HG03097 (cell line): ENCODE measurements around the gene CYP26C1.

Experiments
- ATAC-seq: cut with Tn5 transposase; IDR thresholded peaks from one replicate; pipeline ENCODE4 v1.9.1; 2021; ENCODE audit not compliant: unreplicated experiment, low FRiP score

The CYP26C1 gene

DNA sequence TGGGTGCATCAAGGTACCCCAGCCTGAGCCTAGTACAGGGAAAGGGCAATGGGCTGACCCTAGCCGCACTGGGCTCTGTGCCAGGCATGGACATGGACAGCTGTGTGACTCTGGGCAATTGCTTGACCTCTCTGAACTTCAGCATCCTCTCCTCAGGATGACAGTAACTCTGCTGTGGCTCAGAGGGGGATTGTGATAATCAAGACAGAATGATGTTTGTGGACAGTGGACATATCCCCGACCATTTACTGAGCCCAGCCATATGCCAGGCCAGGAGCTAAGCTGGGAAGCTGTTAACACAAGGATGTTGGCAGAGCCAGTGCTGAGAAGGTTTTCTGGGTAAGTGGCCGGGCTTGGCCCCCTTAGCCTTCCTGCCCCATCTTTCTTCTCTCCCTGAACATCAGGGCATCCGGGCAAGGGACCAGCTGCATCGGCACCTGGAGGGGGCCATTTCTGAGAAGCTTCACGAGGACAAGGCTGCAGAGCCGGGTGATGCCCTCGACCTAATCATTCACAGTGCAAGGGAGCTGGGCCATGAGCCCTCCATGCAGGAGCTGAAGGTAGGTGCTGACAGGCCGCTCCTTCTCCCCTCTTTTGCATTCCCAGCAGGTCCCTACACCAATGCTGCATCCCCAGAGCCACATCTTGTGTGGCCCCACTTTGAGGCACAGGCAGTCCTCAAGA, 3.5 kb downstream of the CYP26C1 start:
- ATAC-seq = no peak

DNA sequence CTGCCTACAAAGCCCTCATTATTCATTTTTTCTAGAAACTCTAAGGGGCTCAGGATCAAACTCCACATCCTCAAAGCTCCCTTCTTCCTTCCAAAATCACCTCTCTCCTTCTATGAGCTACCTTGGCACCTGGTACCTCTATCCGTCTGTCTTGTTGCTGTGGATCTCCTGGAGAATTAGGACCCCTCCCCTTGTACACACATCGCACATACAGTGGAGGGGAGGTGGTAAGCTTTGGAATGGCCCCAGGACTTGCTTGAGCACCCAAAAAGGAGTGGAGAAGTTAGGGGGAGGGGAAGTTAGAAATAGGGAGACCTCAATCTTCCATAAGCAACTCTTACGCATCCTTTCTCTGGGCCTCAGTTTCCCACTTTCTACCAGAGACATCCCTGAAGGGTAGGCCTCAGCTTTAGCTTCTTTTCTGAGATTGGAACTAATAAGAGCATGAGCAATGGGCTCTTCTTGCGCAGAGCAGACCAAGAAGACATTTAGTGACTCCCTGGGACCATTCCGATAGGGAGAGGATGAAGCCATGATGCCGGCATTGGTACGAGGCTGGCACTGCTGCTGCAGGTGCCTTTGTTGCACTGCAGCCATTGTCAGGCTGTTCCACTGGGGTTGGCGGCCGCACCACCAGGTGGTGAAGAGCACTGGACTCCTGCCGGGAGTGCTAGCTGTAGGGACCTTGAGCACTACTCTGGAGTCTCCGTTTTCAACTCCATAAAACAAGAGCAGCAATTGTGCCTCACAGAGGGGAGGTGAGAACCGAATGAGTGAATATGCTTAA, 4.5 kb downstream of the CYP26C1 start:
- no peak for ATAC-seq

DNA sequence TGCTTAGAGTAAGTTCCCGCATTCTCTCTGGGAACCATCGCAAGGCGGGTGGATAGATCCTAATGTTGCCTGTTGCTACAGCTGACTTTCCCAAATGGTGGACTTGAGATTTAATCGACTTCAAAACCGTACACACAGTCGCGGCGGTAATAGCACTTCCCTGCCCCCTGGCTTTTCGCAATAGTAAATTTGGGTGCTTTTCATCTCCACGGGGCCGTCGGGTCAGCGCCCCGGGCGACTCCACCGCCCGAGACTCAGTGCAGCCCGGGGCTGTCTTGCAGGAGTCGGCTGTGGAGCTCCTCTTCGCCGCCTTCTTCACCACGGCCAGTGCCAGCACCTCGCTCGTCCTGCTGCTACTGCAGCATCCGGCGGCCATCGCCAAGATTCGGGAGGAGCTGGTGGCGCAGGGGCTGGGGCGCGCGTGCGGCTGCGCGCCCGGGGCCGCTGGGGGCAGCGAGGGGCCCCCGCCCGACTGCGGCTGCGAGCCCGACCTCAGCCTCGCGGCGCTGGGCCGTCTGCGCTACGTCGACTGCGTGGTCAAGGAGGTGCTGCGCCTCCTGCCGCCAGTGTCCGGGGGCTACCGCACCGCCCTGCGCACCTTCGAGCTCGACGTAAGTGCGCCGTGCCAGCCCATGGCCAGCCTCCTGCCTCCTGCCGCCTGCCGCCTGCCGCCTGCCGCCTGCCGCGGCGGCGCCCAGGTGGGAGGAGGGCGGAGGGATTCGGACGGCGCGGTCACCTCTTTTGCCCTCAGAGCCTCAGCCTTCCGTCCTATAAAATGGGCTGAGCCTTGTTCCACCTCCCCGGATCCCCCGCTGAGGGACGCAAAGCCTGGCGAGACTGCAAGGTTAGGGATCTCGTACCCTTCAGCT, 5.3 kb downstream of the CYP26C1 start:
- no peak for ATAC-seq

DNA sequence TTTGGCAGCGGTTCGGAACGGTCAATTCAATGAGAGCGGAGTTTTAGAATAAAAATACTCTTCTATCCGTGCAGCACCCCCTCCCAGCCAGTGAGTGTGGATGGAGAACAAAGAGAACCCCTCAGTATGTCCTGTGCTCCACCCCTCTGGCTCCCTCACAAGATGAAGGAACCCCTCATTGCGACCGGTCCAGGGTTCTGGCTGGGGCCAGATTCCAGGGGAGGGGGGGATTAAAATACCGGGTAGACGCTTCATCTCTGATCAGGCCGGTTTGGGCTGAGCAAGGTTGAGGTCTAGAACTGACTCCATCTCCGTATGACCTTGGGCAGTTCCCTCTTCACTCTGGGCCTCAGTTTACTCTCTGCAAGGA, 5.9 kb downstream of the CYP26C1 start:
- ATAC-seq = no peak

DNA sequence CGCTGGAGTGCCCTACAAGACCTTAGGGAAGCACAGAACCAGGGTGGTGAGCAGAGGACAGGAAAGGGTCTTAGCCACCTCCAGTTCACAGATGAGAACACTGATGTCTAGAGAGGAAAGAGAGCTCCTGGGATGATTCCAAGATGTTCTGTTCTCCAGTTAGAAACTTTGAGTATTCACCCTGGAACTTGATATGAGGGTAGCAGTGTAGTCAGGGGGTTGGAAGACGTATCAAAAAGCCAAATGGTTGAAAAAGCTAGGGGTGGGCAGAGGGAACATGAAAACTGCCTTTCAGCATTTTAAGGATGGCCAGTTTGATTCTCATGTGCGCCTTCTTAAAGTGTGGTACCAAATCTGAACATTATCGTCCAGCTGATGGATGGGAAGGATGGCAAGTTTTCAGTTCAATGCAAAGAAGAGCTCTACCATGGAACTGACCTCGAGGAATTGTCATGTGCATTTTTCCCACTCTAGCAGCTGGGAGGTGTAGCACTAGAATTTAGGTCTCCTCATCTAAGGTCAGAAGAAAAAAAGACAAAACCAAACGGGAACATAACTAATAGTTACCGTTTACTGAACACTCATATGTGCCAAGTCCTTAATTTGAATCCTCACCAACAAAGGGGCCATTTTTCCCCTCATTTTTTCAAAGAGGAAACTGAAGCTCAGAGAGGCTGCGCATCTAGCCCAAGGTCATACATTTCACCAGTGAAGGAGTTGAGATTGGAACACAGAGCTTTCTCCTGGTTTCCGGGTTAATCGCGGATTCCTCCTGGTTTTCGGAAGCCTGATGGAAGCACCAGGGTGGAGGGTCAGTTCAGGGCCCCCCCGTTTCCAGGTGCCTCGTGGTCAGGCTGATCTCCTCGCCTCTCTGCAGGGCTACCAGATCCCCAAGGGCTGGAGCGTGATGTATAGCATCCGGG, 7.1 kb downstream of the CYP26C1 start:
- ATAC-seq = no peak

DNA sequence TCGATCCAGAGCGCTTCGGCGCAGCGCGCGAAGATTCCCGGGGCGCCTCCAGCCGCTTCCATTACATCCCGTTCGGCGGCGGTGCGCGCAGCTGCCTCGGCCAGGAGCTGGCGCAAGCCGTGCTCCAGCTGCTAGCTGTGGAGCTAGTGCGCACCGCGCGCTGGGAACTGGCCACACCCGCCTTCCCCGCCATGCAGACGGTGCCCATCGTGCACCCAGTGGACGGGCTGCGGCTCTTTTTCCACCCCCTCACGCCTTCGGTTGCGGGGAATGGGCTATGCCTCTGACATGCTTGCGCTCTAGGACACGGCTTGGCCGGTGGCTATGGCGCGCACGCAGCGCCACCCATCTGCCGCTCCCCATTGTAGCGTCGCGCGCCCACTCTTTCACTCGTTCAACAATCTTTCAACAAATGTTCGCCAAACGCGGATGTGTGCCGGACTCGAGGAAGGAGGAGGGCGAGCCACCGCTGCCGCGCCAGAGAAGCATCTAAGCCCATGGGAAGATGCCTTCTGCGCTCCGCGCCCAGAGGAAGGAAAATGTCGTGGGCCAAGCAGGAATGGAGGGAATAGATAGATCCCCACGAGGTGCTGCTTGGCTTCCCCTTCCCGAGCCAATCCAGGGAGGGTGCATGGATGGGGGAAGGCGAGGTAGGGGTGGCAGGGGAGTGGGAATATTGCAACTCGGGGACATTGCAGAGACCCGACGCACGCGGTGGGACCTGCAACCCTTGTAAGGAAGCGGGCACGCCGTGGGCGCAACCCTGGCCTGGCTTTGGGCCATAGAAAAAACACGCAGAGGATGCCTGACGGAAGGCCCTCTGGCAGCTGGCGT, 8.0 kb downstream of the CYP26C1 start:
- no peak for ATAC-seq

DNA sequence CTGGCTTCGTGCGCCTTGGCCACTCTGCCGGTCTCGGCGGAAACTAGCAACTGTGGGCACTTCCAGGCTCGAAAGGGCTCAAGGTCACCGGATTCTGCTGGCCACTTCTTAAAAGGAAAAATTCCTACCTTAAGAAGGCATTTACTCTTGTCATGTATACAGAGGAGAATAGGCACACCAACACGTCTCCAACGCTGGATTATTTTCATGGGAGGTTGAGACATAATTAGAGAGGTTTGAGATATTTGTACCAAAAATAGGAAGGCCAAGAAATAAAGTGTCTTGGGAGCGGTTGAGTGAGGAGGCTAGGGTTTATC, 8.6 kb downstream of the CYP26C1 start:
- no peak for ATAC-seq

DNA sequence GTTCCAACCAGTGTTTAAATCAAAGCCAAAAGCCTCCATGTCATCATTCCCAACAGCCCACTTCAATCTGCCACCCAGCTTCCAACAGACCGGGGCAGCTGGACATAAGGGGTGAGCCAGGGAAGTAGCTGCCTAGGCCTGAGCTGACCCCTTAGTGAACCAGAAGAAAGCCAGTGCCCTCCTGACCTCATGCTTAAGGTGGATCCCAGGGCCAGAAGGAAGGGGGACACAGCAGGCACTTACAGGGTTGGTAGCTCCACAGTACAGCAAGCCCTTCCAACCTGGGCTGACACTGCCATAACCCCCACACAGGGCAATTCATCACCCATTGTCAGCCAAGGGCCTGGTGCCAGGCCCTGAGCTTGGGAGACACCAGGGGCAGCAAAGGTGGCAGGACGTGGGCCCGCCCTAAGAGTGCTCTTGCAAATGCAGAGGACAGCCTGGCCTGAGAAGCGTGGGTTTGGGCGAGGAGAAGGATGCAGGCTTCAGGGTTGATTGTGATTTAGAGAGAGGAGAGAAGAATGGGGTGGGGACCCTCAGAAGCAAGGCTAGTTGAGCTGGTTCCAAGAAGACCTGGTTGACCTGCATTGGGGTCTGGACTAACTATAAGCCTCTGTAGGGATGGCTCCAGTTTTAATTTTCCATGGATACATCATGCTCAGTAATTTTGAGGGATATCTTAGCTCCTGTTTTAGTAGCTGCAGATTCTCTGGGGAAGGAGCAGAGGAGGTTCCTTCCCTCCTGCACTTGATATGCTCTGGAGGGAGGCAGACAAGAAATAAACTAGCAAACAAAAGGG, 10.0 kb downstream of the CYP26C1 start:
- no peak for ATAC-seq

DNA sequence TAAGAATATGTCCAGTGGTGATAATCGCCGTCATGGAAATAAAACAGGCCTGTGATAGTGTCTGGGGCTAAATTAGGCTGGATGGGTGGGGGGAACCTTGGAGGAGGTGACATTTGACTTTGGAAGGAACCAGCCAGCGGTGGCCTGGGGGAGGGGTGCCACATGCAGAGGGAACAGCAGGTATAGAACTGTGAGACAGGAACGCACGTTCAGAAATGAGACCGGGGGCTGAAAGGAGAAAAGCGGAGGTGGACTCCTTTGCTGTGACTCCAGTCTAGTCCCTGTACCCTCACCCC, 10.5 kb downstream of the CYP26C1 start:
- no peak for ATAC-seq

DNA sequence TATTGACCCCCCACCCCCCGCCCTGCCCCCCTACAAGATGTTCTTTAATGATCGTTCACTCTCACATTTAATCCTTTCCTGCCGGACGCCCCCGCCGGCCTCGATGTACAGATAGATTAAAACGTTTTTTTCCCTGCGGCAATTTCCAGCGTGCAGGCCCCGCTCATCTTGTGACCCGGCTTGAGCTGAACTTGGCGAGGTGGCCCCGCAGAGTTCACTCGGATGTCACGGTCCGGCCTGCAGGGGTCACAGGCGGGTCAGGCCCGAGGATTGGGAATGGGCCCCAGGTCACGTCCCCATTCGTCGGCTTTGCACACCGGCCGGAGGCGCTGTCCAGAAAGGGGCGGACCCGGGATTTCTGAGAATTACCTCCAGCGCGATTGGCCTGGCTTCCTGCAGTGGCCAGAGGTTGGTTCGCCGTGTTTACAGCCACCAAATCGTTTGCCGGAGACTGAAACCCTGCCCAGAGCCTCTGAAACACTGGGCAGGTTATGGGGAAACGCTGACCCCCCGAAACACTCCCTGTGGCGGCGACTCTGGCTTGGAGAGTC, 11.2 kb downstream of the CYP26C1 start:
- no peak for ATAC-seq

DNA sequence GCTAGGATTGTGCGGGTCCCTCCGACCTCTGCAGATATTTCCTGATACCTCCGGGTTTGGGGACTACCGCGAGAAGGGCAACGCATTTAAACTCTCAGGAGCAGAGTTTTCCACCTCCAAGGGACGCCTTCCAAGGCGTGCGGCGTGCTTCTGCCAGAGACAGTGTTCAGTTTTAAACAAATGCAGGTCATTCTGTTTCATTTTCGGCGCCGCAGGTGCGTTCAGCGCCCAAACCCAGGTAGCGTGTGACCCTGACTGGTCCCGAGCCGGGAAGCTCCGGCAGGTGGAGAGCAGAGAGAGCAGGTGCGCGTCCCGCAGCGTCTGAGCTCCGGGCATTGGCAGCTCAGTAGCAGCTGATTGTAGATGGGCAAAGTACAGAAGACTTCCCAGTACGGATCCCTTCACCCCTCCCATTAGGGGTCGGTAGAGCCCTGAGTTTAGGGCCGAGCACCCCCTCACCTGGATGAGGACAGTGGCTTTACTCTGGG, 11.7 kb downstream of the CYP26C1 start:
- no peak for ATAC-seq

DNA sequence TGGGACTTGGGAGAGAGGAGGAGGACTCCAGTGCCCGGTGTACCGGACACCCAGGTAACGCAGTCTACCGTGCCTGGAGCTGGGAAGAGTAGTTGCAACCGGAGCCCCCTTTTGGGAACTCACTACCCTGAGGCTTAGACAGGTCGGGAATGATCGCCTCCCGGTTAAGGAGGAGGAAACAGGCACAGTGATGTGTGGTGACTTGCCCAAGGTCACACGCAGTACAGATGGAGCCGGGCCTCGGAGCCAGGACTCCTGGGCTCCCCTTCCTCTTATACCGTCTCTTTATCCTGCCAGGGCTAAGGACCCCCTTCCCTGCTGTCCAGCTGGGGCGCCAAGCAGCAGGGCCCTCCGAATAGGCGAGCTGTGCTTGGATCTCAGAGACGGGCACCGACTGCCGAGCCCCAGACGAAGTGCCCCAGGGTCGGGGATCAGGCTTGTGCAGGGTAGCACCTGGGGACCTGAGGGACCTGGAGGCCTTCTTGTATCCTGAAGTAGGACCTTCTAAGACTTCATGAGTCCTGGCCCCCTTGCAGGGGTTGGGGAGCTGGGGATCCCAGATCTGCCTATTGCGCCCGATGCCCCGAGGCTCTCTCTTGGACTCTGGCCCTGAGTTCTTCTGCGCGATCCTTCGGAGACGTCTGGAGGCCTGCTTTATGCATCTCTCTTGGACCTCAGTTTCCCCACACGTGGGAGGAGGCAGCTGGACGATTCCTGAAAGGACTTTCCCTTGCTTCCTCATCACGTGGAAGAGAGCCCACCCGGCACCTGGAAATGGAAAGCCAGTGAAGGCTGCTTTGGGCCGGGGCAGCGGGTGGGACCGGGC, 12.3 kb downstream of the CYP26C1 start:
- ATAC-seq = no peak

DNA sequence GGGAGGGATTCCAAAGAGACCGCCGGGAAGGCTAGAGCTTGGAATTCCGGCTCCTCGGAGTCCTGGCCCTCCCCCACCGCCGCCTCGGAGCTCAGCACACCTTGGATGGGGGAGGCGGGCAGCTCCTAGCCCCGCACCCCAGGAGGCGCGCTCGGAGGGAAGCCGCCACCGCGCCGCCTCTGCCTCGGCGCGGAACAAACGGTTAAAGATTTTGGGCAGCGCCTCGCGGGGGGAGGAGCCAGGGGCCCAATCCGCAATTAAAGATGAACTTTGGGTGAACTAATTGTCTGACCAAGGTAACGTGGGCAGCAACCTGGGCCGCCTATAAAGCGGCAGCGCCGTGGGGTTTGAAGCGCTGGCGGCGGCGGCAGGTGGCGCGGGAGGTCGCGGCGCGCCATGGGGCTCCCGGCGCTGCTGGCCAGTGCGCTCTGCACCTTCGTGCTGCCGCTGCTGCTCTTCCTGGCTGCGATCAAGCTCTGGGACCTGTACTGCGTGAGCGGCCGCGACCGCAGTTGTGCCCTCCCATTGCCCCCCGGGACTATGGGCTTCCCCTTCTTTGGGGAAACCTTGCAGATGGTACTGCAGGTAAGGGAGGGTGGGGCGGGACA, 13.0 kb downstream of the CYP26C1 start, which contains the start of gene CYP26A1:
TSS of gene CYP26A1 (plus strand) at position 355 of the 608 bp plus-strand sequence. CDS start at position 397, 42 bp downstream.
- no peak for ATAC-seq

DNA sequence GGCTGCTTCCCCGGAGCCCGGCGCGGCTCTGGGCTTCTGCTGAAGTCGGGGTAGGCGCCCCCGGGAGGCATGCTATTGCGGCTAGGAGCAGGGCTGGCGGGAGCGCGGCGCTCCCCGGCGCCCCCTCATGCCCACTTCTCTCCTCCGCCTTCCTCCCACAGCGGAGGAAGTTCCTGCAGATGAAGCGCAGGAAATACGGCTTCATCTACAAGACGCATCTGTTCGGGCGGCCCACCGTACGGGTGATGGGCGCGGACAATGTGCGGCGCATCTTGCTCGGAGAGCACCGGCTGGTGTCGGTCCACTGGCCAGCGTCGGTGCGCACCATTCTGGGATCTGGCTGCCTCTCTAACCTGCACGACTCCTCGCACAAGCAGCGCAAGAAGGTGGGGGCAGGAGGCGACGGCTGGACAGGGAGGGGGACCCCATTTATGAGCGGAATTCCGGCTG, 13.6 kb downstream of the CYP26C1 start:
- ATAC-seq = no peak

DNA sequence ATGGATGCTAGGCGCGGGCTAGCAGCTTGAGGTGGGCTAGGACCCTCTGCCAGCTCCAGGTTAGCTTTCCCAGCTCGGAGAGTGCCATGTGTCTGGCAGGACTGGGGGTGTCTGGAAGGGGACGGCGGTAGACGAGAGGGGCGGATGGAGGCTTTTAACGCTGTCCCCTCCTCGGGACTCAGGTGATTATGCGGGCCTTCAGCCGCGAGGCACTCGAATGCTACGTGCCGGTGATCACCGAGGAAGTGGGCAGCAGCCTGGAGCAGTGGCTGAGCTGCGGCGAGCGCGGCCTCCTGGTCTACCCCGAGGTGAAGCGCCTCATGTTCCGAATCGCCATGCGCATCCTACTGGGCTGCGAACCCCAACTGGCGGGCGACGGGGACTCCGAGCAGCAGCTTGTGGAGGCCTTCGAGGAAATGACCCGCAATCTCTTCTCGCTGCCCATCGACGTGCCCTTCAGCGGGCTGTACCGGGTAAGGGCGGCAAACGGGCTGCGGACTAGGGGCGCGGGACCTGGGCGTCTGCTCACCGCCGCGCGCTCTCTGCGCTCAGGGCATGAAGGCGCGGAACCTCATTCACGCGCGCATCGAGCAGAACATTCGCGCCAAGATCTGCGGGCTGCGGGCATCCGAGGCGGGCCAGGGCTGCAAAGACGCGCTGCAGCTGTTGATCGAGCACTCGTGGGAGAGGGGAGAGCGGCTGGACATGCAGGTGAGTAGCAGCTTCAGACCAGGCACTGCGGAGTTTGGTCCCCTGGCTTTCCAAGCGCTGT, 14.2 kb downstream of the CYP26C1 start:
- ATAC-seq = no peak
